ENCODE measurements around the gene PARD3B. TPM values are rescaled to one million over a fixed set of nuclear protein-coding genes. Genes with fewer than 3 reads are reported as not detected.

The PARD3B gene
- total and polyA plus RNA-seq, 2 of the 8 experiments (the other 6 are each of a cell fraction or from before 2014, with no cell fraction given): 1.2 to 5.7 TPM

DNA sequence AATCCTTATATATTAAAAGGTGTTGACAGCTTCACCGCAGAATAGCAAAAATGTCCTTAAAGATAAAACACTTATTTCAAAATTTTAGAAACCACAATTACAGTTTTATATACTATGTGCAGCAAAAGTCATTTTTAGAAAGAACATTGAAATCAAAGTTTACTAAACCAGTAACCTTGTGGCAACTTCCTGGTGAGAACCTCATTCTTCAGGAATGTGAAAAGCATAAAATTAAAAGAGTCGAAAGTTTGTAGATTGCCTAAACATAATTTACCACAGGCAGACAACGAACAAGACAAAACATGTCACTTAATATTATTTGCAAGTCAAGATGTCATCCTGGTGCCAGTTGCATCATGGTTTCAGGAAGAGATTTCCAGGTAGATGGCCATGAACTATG lies 1028.7 kb downstream of the PARD3B start (continued):
- TF ChIP-seq SIN3A (conservative IDR thresholded peaks at IDR 0.05 in 1 of 2, IDR thresholded peaks at IDR 0.05 in 1 of 2; ENCODE audit: low read depth in 1 of 2, low read length in 2 of 2): no peak

Data from H1 (cell line).